DOHH2 (cell line): ENCODE results near the gene HAGHL.

Source experiments
- H3F3A ChIP-seq: fragments of 200-600 bp; sonication (generic), shearing (Covaris generic); 2 replicates; pipeline ENCODE4 v1.6.0; 2016; ENCODE audit warnings: antibody characterized with exemption, mild to moderate bottlenecking; ENCODE audit not compliant: control insufficient read depth, insufficient read depth
- H3K27ac ChIP-seq: fragments of 200-600 bp; sonication (generic); 2 replicates; pipeline ENCODE4 v1.5.1; 2014; ENCODE audit warnings: low read depth, mild to moderate bottlenecking, low read length, moderate library complexity
- H3K27me3 ChIP-seq: fragments of 200-600 bp; sonication (generic); 2 replicates; pipeline ENCODE4 v1.6.1; 2014; ENCODE audit warnings: mild to moderate bottlenecking, low read length, mixed read lengths; ENCODE audit not compliant: control insufficient read depth
- H3K36me3 ChIP-seq: fragments of 200-600 bp; sonication (generic); 2 replicates; pipeline ENCODE4 v1.6.1; 2014; ENCODE audit warnings: mild to moderate bottlenecking, low read length, moderate library complexity, mixed read lengths; ENCODE audit not compliant: control insufficient read depth
- H3K4me1 ChIP-seq: fragments of 200-600 bp; sonication (generic); 2 replicates; pipeline ENCODE4 v1.6.1; 2014; ENCODE audit warnings: mild to moderate bottlenecking, low read length, mixed read lengths; ENCODE audit not compliant: control insufficient read depth
- H3K4me2 ChIP-seq: fragments of 200-600 bp; sonication (generic); 2 replicates; pipeline ENCODE4 v1.6.0; 2014; ENCODE audit warnings: mild to moderate bottlenecking, low read length, moderate library complexity
- H3K4me3 ChIP-seq: fragments of 200-600 bp; sonication (generic); 2 replicates; pipeline ENCODE4 v1.5.1; 2014; ENCODE audit warnings: mild to moderate bottlenecking, low read length, mixed read lengths
- H3K79me2 ChIP-seq: fragments of 200-600 bp; sonication (generic); 2 replicates; pipeline ENCODE4 v1.6.1; 2014; ENCODE audit warnings: mild to moderate bottlenecking, low read length, mixed read lengths; ENCODE audit not compliant: control insufficient read depth
- H3K9me2 ChIP-seq: fragments of 200-600 bp; sonication (generic); replicated peaks from 2 replicates; pipeline ENCODE4 v1.6.1; 2014; ENCODE audit warnings: mild to moderate bottlenecking, low read length, mixed read lengths; ENCODE audit not compliant: control insufficient read depth
- H3K9me3 ChIP-seq: fragments of 200-600 bp; sonication (generic); 2 replicates; pipeline ENCODE4 v1.6.1; 2014; ENCODE audit warnings: antibody characterized with exemption, low read length, mixed read lengths; ENCODE audit not compliant: control insufficient read depth, insufficient read depth
- H4K20me1 ChIP-seq: fragments of 200-600 bp; sonication (generic); 2 replicates; pipeline ENCODE4 v1.6.0; 2014; ENCODE audit warnings: low read depth, mild to moderate bottlenecking, antibody characterized with exemption, low read length, moderate library complexity; ENCODE audit not compliant: control insufficient read depth, insufficient read depth
- CTCF ChIP-seq: fragments of 200-600 bp; sonication (generic); IDR thresholded peaks from one replicate; pipeline ENCODE4 v1.5.1; 2014; ENCODE audit warnings: antibody characterized with exemption, mild to moderate bottlenecking, low read depth, low read length; ENCODE audit not compliant: poor library complexity, severe bottlenecking
- EZH2phosphoT487 ChIP-seq: fragments of 200-600 bp; sonication (generic); IDR thresholded peaks from 2 replicates; pipeline ENCODE4 v1.6.1; 2017; ENCODE audit warnings: borderline replicate concordance, mild to moderate bottlenecking, antibody characterized with exemption, low read length, moderate library complexity, mixed read lengths

The HAGHL gene

GRCh38 chr16:678858-679813, 47.8 kb upstream of the HAGHL start:
- peaks cover 21% of the 10 kb centered on the region for H4K20me1 ChIP-seq
- H3K9me2 ChIP-seq = no peaks in the 10 kb centered on the region
- peak overlapping the region; percentile 44 for H3K27ac ChIP-seq
- peaks cover 45% of the 10 kb centered on the region for H3K4me1 ChIP-seq
- peaks cover 36% of the 10 kb centered on the region for H3K79me2 ChIP-seq
- no peak for TF ChIP-seq CTCF
- no peak for TF ChIP-seq EZH2phosphoT487
- H3K27me3 ChIP-seq = peaks cover 3% of the 10 kb centered on the region; the same call in 1 of the 2 replicates
- peaks cover 34% of the 10 kb centered on the region for H3K36me3 ChIP-seq
- no peaks in the 10 kb centered on the region for H3K9me3 ChIP-seq
- peak overlapping the region; percentile 88 for H3K4me2 ChIP-seq
- H3F3A ChIP-seq = no peaks in the 10 kb centered on the region; the same call in 1 of the 2 replicates
- H3K4me3 ChIP-seq = peak overlapping the region; percentile 74

GRCh38 chr16:679814-680624, 46.9 kb upstream of the HAGHL start, which contains the start of gene STUB1:
Gene STUB1 (plus strand): TSS chr16:680410. CDS start chr16:680526, 116 bp downstream.
- no peaks in the 10 kb centered on the region for H3K9me3 ChIP-seq
- H3K4me3 ChIP-seq = peak within 1 kb of the TSS; percentile 98
- peak within 1 kb of the TSS; percentile 97 for H3K4me2 ChIP-seq
- H3K79me2 ChIP-seq = peaks cover 36% of the 10 kb centered on the region
- peak within 1 kb of the TSS; percentile 60 for H3K27ac ChIP-seq
- peaks cover 33% of the 10 kb centered on the region for H3K36me3 ChIP-seq
- H4K20me1 ChIP-seq = peaks cover 19% of the 10 kb centered on the region
- TF ChIP-seq CTCF (no peak), EZH2phosphoT487 (no peak)
- peaks cover 3% of the 10 kb centered on the region; the same call in 1 of the 2 replicates for H3K27me3 ChIP-seq
- H3K9me2 ChIP-seq = no peaks in the 10 kb centered on the region
- H3F3A ChIP-seq = no peaks in the 10 kb centered on the region; the same call in 1 of the 2 replicates
- H3K4me1 ChIP-seq = peaks cover 47% of the 10 kb centered on the region

GRCh38 chr16:680625-680945, 46.3 kb upstream of the HAGHL start:
- no peaks in the 10 kb centered on the region for H3K27me3 ChIP-seq
- TF ChIP-seq EZH2phosphoT487 (no peak), CTCF (no peak)
- no peaks in the 10 kb centered on the region for H3K9me2 ChIP-seq
- peaks cover 19% of the 10 kb centered on the region for H4K20me1 ChIP-seq
- H3F3A ChIP-seq = no peaks in the 10 kb centered on the region; the same call in 1 of the 2 replicates
- H3K4me2 ChIP-seq = peak overlapping the region; percentile 97
- H3K79me2 ChIP-seq = peaks cover 36% of the 10 kb centered on the region
- peak overlapping the region; percentile 98 for H3K4me3 ChIP-seq
- no peaks in the 10 kb centered on the region for H3K9me3 ChIP-seq
- peaks cover 45% of the 10 kb centered on the region for H3K4me1 ChIP-seq
- H3K36me3 ChIP-seq = peaks cover 39% of the 10 kb centered on the region
- H3K27ac ChIP-seq = peak overlapping the region; percentile 60
